Neuron (in vitro differentiated cells): ENCODE data around the gene KRTAP5-2.

Source experiments
- H2AFZ ChIP-seq: one replicate; pipeline ENCODE4 v1.6.1; 2013; ENCODE audit warnings: low read depth, mild to moderate bottlenecking, inconsistent platforms, low read length, moderate library complexity
- H3K27me3 ChIP-seq: one replicate; pipeline ENCODE4 v1.6.1; 2013; ENCODE audit warnings: low read length; ENCODE audit not compliant: insufficient read depth
- H3K36me3 ChIP-seq: one replicate; pipeline ENCODE4 v1.6.1; 2013; ENCODE audit warnings: low read length; ENCODE audit not compliant: insufficient read depth
- H3K4me1 ChIP-seq: one replicate; pipeline ENCODE4 v1.6.1; 2013; ENCODE audit warnings: low read length; ENCODE audit not compliant: insufficient read depth
- H3K4me3 ChIP-seq: 2 replicates; pipeline ENCODE4 v1.5.1; 2013; ENCODE audit warnings: mild to moderate bottlenecking, low read length, moderate library complexity
- H3K9me3 ChIP-seq: one replicate; pipeline ENCODE4 v1.6.1; 2013; ENCODE audit warnings: low read length

KRTAP5-2 gene

GRCh38 chr11:1636291-1636950, 38.3 kb upstream of the KRTAP5-2 start:
- Histone ChIP-seq H3K27me3 (peaks cover 26% of the 10 kb centered on the region), H2AFZ (no peak overlapping the region), H3K9me3 (no peaks in the 10 kb centered on the region), H3K36me3 (no peaks in the 10 kb centered on the region), H3K4me1 (no peaks in the 10 kb centered on the region), H3K4me3 (no peak overlapping the region)

DNA sequence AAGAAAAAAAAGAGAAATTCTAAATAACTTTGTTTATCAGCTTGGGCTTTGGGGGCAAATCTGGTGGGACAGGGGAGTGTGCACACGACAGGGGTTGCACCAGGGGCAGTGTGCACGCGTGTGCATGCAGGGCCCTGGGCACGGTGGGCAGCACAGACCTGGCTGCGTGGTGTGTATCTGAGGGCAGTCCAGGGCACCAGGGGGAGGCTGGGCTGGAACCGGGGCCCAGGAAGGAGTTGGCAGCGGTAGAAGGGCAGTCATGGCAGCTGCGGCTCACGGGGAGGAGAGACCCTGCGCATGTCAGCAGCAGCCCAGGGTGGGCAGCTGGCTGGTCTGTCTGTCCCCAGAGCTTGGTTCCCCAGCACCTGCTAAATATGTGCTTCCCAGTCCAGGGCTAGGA, 35.8 kb upstream of the KRTAP5-2 start:
- no peaks in the 10 kb centered on the region for H3K36me3 ChIP-seq
- peaks cover 21% of the 10 kb centered on the region for H3K27me3 ChIP-seq
- H3K4me3 ChIP-seq: no peak overlapping the region
- peaks cover 2% of the 10 kb centered on the region for H3K4me1 ChIP-seq
- no peak overlapping the region for H2AFZ ChIP-seq
- no peaks in the 10 kb centered on the region for H3K9me3 ChIP-seq

GRCh38 chr11:1632053-1632714, 34.1 kb upstream of the KRTAP5-2 start:
- no peaks in the 10 kb centered on the region for H3K9me3 ChIP-seq
- no peak overlapping the region for H3K4me3 ChIP-seq
- peaks cover 18% of the 10 kb centered on the region for H3K27me3 ChIP-seq
- H3K36me3 ChIP-seq: no peaks in the 10 kb centered on the region
- no peak overlapping the region for H2AFZ ChIP-seq
- H3K4me1 ChIP-seq: peaks cover 2% of the 10 kb centered on the region

DNA sequence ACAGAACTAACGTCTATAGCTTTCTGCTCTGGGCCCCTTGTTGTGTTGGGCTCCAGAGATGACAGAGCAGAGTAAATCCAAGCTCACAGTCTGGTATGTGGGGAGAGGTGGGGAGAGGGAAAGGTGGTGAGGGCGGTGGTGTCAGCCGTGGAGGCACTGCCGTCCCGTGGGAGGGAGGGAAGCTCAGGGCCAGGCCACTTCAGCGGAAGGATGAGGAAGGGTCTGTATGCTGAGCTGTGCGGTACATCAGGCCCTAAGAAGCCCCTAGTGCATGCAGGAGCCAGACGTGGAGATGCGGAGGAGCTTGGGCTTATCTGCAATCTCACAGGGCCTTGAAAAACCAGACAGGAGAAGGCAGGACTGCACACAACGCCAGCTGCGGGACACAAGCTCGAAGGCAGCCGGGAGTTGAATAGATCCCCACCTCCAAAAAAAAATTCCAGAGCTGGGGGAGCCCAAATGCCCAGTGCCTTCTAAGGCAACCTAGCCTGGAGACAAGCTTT, 33.0 kb upstream of the KRTAP5-2 start:
- Histone ChIP-seq H3K27me3 (peaks cover 14% of the 10 kb centered on the region), H3K4me3 (no peak overlapping the region), H2AFZ (no peak overlapping the region), H3K4me1 (peaks cover 2% of the 10 kb centered on the region), H3K9me3 (no peaks in the 10 kb centered on the region), H3K36me3 (no peaks in the 10 kb centered on the region)

GRCh38 chr11:1630271-1630670, 32.2 kb upstream of the KRTAP5-2 start:
- H3K27me3 ChIP-seq: peaks cover 20% of the 10 kb centered on the region
- H3K4me3 ChIP-seq: no peak overlapping the region
- H3K9me3 ChIP-seq: no peaks in the 10 kb centered on the region
- no peaks in the 10 kb centered on the region for H3K36me3 ChIP-seq
- peaks cover 2% of the 10 kb centered on the region for H3K4me1 ChIP-seq
- H2AFZ ChIP-seq: no peak overlapping the region

DNA sequence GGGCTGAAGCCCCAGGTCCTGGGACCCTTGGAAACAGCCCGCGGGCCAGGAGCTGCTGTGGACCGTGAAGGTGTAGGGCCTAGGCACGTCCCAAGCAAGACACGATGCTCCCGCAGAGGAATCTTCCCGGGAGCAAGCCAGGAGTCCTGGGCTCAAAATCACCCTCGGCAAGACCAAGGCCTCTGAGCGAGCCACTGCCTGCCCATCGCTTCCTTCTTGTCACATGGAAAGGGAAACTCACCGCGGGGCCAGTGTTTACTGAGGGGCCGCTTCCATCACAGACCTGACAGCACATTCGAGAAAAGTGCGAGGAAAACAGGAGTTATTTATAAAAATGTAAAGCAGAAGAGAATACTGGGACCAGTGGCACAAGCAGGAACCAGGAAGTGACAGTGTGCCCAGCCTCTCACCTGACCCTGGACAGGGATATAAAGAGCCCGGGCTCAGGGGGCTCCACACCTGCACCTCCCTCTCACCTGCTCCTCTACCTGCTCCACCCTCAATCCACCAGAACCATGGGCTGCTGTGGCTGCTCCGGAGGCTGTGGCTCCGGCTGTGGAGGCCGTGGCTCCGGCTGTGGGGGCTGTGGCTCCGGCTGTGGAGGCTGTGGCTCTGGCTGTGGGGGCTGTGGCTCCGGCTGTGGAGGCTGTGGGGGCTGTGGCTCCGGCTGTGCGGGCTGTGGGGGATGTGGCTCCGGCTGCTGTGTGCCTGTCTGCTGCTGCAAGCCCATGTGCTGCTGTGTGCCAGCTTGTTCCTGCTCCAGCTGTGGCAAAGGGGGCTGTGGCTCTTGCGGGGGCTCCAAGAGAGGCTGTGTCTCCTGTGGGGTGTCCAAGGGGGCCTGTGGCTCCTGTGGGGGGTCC, 31.5 kb upstream of the KRTAP5-2 start, which contains the start of gene KRTAP5-5:
KRTAP5-5 (plus strand) TSS at position 450 of the 860 bp plus-strand sequence; CDS start at position 516, 66 bp downstream.
- no peak within 1 kb of the TSS for H2AFZ ChIP-seq
- peaks cover 23% of the 10 kb centered on the region for H3K27me3 ChIP-seq
- H3K4me1 ChIP-seq: peaks cover 2% of the 10 kb centered on the region
- H3K36me3 ChIP-seq: no peaks in the 10 kb centered on the region
- no peaks in the 10 kb centered on the region for H3K9me3 ChIP-seq
- no peak within 1 kb of the TSS for H3K4me3 ChIP-seq

- Histone ChIP-seq H3K4me3 (no peak overlapping the region), H3K27me3 (peaks cover 23% of the 10 kb centered on the region), H3K4me1 (peaks cover 2% of the 10 kb centered on the region), H3K9me3 (no peaks in the 10 kb centered on the region), H2AFZ (no peak overlapping the region), H3K36me3 (no peaks in the 10 kb centered on the region)
Observed at GRCh38 chr11:1628506-1629325, 30.6 kb upstream of the KRTAP5-2 start.

DNA sequence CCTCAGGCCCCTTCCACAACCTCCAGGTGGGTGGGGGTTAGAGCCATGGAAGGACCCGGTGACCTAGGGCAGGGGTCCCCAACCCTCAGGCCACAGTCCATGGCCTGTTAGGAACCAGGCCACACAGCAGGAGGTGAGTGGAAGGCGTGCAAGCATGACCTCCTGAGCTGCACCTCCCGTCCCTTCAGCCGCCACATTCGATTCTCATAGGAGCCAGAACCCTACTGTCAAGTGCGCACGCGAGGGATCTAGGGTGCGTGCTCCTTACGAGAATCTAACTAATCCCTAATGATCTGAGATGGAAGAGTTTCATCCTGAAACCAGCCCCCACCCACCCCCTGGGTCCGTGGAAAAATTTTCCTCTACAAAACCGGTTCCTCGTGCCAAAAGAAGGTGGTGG, 27.4 kb upstream of the KRTAP5-2 start:
- no peaks in the 10 kb centered on the region for H3K36me3 ChIP-seq
- H3K9me3 ChIP-seq: no peaks in the 10 kb centered on the region
- no peak overlapping the region for H2AFZ ChIP-seq
- peaks cover 2% of the 10 kb centered on the region for H3K4me1 ChIP-seq
- peaks cover 11% of the 10 kb centered on the region for H3K27me3 ChIP-seq
- H3K4me3 ChIP-seq: no peak overlapping the region

- Histone ChIP-seq H3K36me3 (no peaks in the 10 kb centered on the region), H2AFZ (no peak overlapping the region), H3K4me3 (no peak overlapping the region), H3K27me3 (peaks cover 9% of the 10 kb centered on the region), H3K4me1 (peaks cover 2% of the 10 kb centered on the region), H3K9me3 (no peaks in the 10 kb centered on the region)
Observed at GRCh38 chr11:1624621-1625020, 26.5 kb upstream of the KRTAP5-2 start.

GRCh38 chr11:1623716-1624115, 25.6 kb upstream of the KRTAP5-2 start:
- H3K4me1 ChIP-seq: no peaks in the 10 kb centered on the region

GRCh38 chr11:1622086-1622485, 24.0 kb upstream of the KRTAP5-2 start, which contains the start of gene KRTAP5-4:
TSS of gene KRTAP5-4 (minus strand) at chr11:1622138. CDS start at chr11:1622093, 45 bp downstream.
- H3K36me3 ChIP-seq: no peaks in the 10 kb centered on the region
- no peaks in the 10 kb centered on the region for H3K4me1 ChIP-seq
- H2AFZ ChIP-seq: no peak within 1 kb of the TSS
- H3K27me3 ChIP-seq: peaks cover 11% of the 10 kb centered on the region
- H3K9me3 ChIP-seq: no peaks in the 10 kb centered on the region
- no peak within 1 kb of the TSS for H3K4me3 ChIP-seq

More at GRCh38 chr11:1623716-1624115, 25.6 kb upstream of the KRTAP5-2 start:
- peaks cover 9% of the 10 kb centered on the region for H3K27me3 ChIP-seq
- H2AFZ ChIP-seq: no peak overlapping the region
- no peaks in the 10 kb centered on the region for H3K9me3 ChIP-seq
- H3K4me3 ChIP-seq: no peak overlapping the region
- H3K36me3 ChIP-seq: no peaks in the 10 kb centered on the region

GRCh38 chr11:1619449-1619848, 21.4 kb upstream of the KRTAP5-2 start:
- no peaks in the 10 kb centered on the region for H3K9me3 ChIP-seq
- H3K4me3 ChIP-seq: no peak overlapping the region
- H3K36me3 ChIP-seq: no peaks in the 10 kb centered on the region
- H3K27me3 ChIP-seq: peaks cover 6% of the 10 kb centered on the region
- H2AFZ ChIP-seq: no peak overlapping the region
- no peaks in the 10 kb centered on the region for H3K4me1 ChIP-seq
